ENCODE results near the gene NUP160.

DNA sequence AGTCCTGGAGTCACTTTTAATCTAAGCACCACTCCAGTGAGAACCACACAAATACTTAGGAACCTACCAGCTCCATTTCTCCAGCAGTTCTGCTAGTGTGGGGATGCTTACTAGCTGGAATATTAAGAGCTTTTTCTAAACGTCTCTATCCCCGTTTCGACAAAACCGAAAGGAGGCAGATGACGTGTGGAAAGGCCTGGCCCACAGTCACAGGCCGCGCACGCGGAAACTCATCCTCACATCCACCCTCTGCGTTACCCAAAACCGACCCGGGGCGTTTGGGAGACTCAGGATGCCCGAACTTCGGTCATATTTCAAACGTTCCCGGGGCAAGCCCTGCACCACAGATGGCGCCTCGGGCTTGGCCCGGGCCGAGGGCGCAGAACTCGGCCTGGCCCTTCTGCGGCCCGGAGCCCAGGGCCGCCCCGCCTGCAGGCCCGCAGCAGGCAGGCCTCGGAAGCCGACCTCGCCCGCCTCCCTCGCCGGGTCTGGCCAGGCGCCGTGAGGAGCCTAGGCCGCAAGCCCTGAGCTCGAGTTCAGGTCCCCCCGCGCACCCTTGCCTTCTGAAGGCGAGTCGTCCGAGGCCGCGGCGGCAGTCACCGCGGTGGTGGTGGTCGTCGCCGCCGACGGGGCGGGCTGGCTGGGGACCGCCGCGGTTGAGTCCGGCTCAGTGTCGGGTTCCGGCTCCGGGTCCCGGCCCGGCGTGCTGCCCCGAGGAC, 81.5 kb downstream of the NUP160 start:
- TF ChIP-seq, protein P1, sequence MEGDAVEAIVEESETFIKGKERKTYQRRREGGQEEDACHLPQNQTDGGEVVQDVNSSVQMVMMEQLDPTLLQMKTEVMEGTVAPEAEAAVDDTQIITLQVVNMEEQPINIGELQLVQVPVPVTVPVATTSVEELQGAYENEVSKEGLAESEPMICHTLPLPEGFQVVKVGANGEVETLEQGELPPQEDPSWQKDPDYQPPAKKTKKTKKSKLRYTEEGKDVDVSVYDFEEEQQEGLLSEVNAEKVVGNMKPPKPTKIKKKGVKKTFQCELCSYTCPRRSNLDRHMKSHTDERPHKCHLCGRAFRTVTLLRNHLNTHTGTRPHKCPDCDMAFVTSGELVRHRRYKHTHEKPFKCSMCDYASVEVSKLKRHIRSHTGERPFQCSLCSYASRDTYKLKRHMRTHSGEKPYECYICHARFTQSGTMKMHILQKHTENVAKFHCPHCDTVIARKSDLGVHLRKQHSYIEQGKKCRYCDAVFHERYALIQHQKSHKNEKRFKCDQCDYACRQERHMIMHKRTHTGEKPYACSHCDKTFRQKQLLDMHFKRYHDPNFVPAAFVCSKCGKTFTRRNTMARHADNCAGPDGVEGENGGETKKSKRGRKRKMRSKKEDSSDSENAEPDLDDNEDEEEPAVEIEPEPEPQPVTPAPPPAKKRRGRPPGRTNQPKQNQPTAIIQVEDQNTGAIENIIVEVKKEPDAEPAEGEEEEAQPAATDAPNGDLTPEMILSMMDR (IDR thresholded peaks at IDR 0.05): no peak
- no peak for TF ChIP-seq POLR2A (IDR thresholded peaks at IDR 0.05)

Measured in thyroid gland (tissue), 4 donors.